OCI-LY7 (cell line): ENCODE results near the gene MCM6.

Experiments used
- EZH2phosphoT487 ChIP-seq: fragments of 200-600 bp; sonication (generic); IDR thresholded peaks from 2 replicates; pipeline ENCODE4 v1.6.1; 2018; ENCODE audit warnings: low read depth, borderline replicate concordance, mild to moderate bottlenecking, mixed run types, antibody characterized with exemption, low read length, moderate library complexity, mixed read lengths
- TF ChIP-seq, protein P1 (sequence below): fragments of 200-600 bp; sonication (generic); conservative IDR thresholded peaks from 2 replicates; pipeline ENCODE4 v1.5.1; 2014; ENCODE audit warnings: mild to moderate bottlenecking, antibody characterized with exemption, low read length, moderate library complexity, mixed read lengths

DNA sequence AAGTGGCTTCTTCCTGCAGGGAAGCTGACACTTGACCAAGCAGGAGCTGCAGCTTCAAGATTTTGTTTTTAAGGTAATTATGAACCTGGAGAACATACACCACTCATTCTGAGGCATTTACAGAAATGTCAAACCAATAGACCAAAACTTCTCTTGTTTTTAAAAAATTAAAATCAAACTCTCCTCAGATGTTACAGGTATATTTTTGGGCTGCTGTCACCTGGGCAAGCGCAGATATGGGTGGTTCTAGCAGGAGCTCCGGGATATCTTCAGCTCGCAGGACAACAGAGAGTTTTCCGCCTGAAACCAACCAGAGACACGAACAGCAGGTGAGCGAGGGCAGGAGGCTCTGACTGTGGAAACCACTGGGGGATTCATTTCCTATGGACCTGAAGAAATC lies 43.4 kb downstream of the MCM6 start:
- TF ChIP-seq, protein P1, sequence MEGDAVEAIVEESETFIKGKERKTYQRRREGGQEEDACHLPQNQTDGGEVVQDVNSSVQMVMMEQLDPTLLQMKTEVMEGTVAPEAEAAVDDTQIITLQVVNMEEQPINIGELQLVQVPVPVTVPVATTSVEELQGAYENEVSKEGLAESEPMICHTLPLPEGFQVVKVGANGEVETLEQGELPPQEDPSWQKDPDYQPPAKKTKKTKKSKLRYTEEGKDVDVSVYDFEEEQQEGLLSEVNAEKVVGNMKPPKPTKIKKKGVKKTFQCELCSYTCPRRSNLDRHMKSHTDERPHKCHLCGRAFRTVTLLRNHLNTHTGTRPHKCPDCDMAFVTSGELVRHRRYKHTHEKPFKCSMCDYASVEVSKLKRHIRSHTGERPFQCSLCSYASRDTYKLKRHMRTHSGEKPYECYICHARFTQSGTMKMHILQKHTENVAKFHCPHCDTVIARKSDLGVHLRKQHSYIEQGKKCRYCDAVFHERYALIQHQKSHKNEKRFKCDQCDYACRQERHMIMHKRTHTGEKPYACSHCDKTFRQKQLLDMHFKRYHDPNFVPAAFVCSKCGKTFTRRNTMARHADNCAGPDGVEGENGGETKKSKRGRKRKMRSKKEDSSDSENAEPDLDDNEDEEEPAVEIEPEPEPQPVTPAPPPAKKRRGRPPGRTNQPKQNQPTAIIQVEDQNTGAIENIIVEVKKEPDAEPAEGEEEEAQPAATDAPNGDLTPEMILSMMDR = no peak
- TF ChIP-seq EZH2phosphoT487 = no peak
